Calu3 (cell line): Measurements from ENCODE around the gene RAB40C. TPM values are rescaled to one million over a fixed set of nuclear protein-coding genes. Genes with fewer than 3 reads are reported as not detected.

ENCODE experiments used
- BruUV-seq: library from RNA; stranded (reverse); fragments of 400-500 nt; replicated peaks from 2 replicates; lab custom pipeline; 2021; lab: Mats Ljungman, UMichigan
- CTCF ChIA-PET: fragments of 300-600 bp; sonication (Branson Sonifier 250); formaldehyde crosslinking; loops from one replicate; lab custom pipeline; 2022; ENCODE audit warnings: antibody characterized with exemption; lab: Charles Lee
- DNase-seq: peaks from one replicate; pipeline ENCODE4 v3.0.0; 2022
- H3K27ac Mint-ChIP-seq: one replicate; pipeline ENCODE4 v1.8.0; 2022; ENCODE audit warnings: mixed read lengths; ENCODE audit not compliant: unreplicated experiment
- H3K27me3 Mint-ChIP-seq: one replicate; pipeline ENCODE4 v1.8.0; 2022; ENCODE audit warnings: mixed read lengths; ENCODE audit not compliant: unreplicated experiment
- H3K36me3 Mint-ChIP-seq: one replicate; pipeline ENCODE4 v1.8.0; 2022; ENCODE audit warnings: mild to moderate bottlenecking, moderate library complexity, mixed read lengths; ENCODE audit not compliant: insufficient read depth, unreplicated experiment
- H3K4me1 Mint-ChIP-seq: one replicate; pipeline ENCODE4 v1.8.0; 2022; ENCODE audit warnings: mild to moderate bottlenecking, low read depth, mixed read lengths; ENCODE audit not compliant: unreplicated experiment
- H3K4me3 Mint-ChIP-seq: one replicate; pipeline ENCODE4 v1.8.0; 2022; ENCODE audit warnings: mild to moderate bottlenecking, low read depth, moderate library complexity, mixed read lengths; ENCODE audit not compliant: unreplicated experiment
- H3K9me3 Mint-ChIP-seq: one replicate; pipeline ENCODE4 v1.8.0; 2022; ENCODE audit warnings: low read depth, mixed read lengths; ENCODE audit not compliant: unreplicated experiment
- CTCF ChIP-seq: fragments of 200-600 bp; IDR thresholded peaks from one replicate; pipeline ENCODE4 v1.8.0; 2022; ENCODE audit warnings: antibody characterized with exemption; ENCODE audit not compliant: unreplicated experiment
- intact Hi-C: fragments of 100-400 bp; cut with micrococcal nuclease; formaldehyde crosslinking; loops from one replicate; pipeline ENCODE4 v1.10.0; 2022; ENCODE audit not compliant: unreplicated experiment
- total RNA-seq: library from RNA; stranded (reverse); gene quantifications from 2 replicates; pipeline ENCODE4 v1.2.3, GENCODE V29; 2022

The RAB40C gene
- total RNA-seq, 1 experiment from 2014 or later: 35.6 TPM

DNA sequence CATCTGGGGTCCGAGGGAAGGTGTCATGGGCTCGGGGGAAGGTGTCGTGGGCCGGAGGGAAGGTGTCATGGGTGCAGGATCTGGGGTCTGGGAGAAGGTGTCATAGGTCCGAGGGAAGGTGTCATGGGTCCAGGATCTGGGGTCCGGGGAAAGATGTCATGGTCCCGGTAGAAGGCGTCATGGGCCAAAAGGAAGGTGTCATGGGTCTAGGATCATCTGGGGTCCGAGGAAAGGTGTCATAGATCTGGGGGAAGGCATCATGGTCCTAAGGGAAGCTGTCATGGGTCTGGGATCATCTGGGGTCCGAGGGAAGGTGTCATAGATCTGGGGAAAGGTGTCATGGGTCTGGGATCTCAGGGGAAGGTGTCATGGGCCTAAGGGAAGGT lies 942 bp downstream of the RAB40C start:
- BruUV-seq: no TSS peak

DNA sequence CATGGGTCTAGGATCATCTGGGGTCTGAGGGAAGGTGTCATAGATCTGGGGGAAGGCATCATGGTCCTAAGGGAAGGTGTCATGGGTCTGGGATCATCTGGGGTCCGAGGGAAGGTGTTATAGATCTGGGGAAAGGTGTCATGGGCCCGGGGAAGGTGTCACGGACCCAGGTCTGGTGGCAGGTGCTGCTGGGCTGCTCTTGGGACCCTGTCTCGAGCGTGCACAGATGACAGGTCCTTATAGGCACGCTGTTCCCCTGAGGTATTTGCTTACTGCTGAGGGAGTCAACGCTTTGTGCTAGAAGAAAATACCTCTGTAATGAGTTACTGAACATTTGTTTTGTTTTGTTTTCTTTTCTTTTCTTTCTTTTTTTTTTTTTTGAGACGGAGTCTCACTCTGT lies 1.4 kb downstream of the RAB40C start:
- TF ChIP-seq CTCF: no peak
- Mint-ChIP-seq H3K27me3 (no peaks in the 10 kb centered on the region), H3K4me1 (peaks cover 69% of the 10 kb centered on the region), H3K27ac (peak overlapping the region; percentile 87), H3K4me3 (peak overlapping the region; percentile 92), H3K36me3 (peaks cover 90% of the 10 kb centered on the region), H3K9me3 (no peaks in the 10 kb centered on the region)
- CTCF ChIA-PET: no interaction called here
- intact Hi-C loops: no loop called here
- DNase-seq: no peak
- BruUV-seq: no TSS peak

More for the DNA sequence above, 942 bp downstream of the RAB40C start:
- Mint-ChIP-seq H3K36me3 (peaks cover 91% of the 10 kb centered on the region), H3K4me3 (peak overlapping the region; percentile 92), H3K9me3 (no peaks in the 10 kb centered on the region), H3K27ac (peak overlapping the region; percentile 87), H3K4me1 (peaks cover 69% of the 10 kb centered on the region), H3K27me3 (no peaks in the 10 kb centered on the region)
- intact Hi-C loops: no loop called here
- DNase-seq: no peak
- CTCF ChIA-PET: no interaction called here
- TF ChIP-seq CTCF: no peak

GRCh38 chr16:591892-592517 lies 2.1 kb downstream of the RAB40C start:
- H3K27ac Mint-ChIP-seq: peak overlapping the region; percentile 87
- no TSS peak for BruUV-seq
- no peak for DNase-seq
- peaks cover 65% of the 10 kb centered on the region for H3K4me1 Mint-ChIP-seq
- H3K27me3 Mint-ChIP-seq: no peaks in the 10 kb centered on the region
- H3K4me3 Mint-ChIP-seq: peak overlapping the region; percentile 92
- CTCF ChIA-PET: interaction anchor here (0.5 kb wide), 1 partner anchor 178 kb away, joined by 4 read pairs; no protein-coding TSS in a partner anchor
- no peaks in the 10 kb centered on the region for H3K9me3 Mint-ChIP-seq
- intact Hi-C loops: loop anchor here (2.0 kb wide), 1 partner anchor 45 kb away; the partner anchor contains the start of gene METTL26
- TF ChIP-seq CTCF: no peak
- peaks cover 90% of the 10 kb centered on the region for H3K36me3 Mint-ChIP-seq

DNA sequence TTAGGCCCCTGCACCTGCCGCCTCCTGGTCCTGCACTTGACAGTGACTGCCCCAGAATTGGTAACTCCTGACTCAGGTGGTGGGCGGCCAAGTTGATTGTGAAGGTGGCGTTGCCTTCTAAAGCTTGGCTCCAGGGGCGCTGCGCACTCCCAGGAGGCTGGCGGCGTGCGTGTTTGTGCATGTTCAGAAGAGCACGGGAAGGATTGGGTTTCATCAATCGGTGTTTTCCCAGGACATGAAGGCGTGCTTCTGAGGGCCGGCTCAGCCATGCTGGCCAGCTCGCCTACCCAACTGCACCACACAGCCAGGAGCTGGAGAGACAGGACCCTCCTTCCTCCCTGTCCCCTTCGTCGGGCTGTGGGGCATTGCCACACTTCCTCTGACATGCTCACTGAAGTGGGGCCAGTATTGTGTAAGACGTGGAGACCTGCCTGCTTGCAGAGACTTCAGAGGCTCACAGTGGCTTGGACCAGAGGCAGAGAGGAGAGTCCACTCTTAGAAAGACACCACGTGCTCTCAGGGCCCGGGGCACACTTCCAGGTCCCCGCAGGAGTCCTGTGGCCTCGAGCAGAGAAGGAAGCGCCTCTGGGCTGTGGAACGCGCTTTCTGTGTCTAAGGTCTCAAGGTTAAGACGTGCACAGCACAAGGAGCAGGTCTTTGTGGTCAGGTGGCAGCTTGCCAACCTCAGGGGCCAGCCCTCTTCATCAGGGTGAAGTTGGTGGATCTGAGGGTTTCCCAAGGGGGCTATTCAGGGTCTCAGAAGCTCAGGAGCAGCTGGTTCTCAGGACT lies 2.8 kb downstream of the RAB40C start:
- Mint-ChIP-seq H3K36me3 (peaks cover 86% of the 10 kb centered on the region), H3K4me3 (peak overlapping the region; percentile 92), H3K27me3 (no peaks in the 10 kb centered on the region), H3K27ac (peak overlapping the region; percentile 83), H3K9me3 (no peaks in the 10 kb centered on the region), H3K4me1 (peaks cover 59% of the 10 kb centered on the region)
- CTCF ChIA-PET: interaction anchor here (0.5 to 1.5 kb wide), 9 partner anchors 7 to 495 kb away, joined by 3 to 8 read pairs (median 3); partner anchors contain the start of genes METTL26 and WDR90
- TF ChIP-seq CTCF: no peak
- BruUV-seq: no TSS peak
- intact Hi-C loops: loop anchor here (2.0 kb wide), 1 partner anchor 44 kb away; the partner anchor contains the start of gene METTL26
- DNase-seq: peak; percentile 51
